ENCODE results near the gene PTGER3.

DNA sequence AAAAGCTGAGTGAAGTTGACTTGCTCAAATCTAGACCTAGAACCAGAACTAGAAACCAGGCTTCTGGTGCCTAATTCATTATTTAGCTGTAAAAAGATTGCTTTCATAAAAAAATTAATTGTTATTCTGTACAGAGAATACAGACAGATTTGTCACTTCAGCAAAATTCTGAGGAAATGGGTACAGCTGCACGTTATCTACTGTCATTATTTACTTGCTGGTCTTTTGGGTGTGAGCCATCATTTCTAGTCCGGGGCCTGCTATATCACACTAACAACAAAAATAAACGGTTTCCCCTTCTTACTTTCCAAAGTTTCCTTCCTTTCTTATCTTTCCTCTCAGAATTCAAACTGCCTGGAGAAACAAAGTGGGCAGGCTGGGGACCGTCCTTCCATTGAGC is 68.3 kb downstream of the PTGER3 start:
- TF ChIP-seq, protein P1, sequence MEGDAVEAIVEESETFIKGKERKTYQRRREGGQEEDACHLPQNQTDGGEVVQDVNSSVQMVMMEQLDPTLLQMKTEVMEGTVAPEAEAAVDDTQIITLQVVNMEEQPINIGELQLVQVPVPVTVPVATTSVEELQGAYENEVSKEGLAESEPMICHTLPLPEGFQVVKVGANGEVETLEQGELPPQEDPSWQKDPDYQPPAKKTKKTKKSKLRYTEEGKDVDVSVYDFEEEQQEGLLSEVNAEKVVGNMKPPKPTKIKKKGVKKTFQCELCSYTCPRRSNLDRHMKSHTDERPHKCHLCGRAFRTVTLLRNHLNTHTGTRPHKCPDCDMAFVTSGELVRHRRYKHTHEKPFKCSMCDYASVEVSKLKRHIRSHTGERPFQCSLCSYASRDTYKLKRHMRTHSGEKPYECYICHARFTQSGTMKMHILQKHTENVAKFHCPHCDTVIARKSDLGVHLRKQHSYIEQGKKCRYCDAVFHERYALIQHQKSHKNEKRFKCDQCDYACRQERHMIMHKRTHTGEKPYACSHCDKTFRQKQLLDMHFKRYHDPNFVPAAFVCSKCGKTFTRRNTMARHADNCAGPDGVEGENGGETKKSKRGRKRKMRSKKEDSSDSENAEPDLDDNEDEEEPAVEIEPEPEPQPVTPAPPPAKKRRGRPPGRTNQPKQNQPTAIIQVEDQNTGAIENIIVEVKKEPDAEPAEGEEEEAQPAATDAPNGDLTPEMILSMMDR (conservative IDR thresholded peaks at IDR 0.05; ENCODE audit: low read depth in 2 of 2), result no peak
- TF ChIP-seq CREB1 (CRISPR knock-in tag; IDR thresholded peaks at IDR 0.05; ENCODE audit: low read depth) (no peak), POLR2AphosphoS5 (IDR thresholded peaks at IDR 0.05; ENCODE audit: low read depth) (no peak), EZH2phosphoT487 (IDR thresholded peaks at IDR 0.05; ENCODE audit: unreplicated experiment) (no peak), EZH2 (IDR thresholded peaks at IDR 0.05; ENCODE audit: low read depth, unreplicated experiment) (no peak)
- TF ChIP-seq, protein P2, sequence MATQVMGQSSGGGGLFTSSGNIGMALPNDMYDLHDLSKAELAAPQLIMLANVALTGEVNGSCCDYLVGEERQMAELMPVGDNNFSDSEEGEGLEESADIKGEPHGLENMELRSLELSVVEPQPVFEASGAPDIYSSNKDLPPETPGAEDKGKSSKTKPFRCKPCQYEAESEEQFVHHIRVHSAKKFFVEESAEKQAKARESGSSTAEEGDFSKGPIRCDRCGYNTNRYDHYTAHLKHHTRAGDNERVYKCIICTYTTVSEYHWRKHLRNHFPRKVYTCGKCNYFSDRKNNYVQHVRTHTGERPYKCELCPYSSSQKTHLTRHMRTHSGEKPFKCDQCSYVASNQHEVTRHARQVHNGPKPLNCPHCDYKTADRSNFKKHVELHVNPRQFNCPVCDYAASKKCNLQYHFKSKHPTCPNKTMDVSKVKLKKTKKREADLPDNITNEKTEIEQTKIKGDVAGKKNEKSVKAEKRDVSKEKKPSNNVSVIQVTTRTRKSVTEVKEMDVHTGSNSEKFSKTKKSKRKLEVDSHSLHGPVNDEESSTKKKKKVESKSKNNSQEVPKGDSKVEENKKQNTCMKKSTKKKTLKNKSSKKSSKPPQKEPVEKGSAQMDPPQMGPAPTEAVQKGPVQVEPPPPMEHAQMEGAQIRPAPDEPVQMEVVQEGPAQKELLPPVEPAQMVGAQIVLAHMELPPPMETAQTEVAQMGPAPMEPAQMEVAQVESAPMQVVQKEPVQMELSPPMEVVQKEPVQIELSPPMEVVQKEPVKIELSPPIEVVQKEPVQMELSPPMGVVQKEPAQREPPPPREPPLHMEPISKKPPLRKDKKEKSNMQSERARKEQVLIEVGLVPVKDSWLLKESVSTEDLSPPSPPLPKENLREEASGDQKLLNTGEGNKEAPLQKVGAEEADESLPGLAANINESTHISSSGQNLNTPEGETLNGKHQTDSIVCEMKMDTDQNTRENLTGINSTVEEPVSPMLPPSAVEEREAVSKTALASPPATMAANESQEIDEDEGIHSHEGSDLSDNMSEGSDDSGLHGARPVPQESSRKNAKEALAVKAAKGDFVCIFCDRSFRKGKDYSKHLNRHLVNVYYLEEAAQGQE (IDR thresholded peaks at IDR 0.05; ENCODE audit: unreplicated experiment), result no peak

Data from GM23338 (cell line).